PC-3 (cell line): Measurements from ENCODE around the gene ILK.

Experiments
- EZH2 ChIP-seq: fragments of 300-600 bp; sonication (generic); IDR thresholded peaks from one replicate; pipeline ENCODE4 v1.6.1; 2017; ENCODE audit warnings: antibody characterized with exemption, mild to moderate bottlenecking, low read length; ENCODE audit not compliant: unreplicated experiment
- EZH2phosphoT487 ChIP-seq: fragments of 300-600 bp; sonication (generic); IDR thresholded peaks from 2 replicates; pipeline ENCODE4 v1.6.1; 2018; ENCODE audit warnings: mild to moderate bottlenecking, antibody characterized with exemption, low read length, borderline replicate concordance
- TF ChIP-seq, protein P1 (sequence below): fragments of 300-600 bp; sonication (generic); conservative IDR thresholded peaks from 2 replicates; pipeline ENCODE4 v1.5.1; 2017; ENCODE audit warnings: antibody characterized with exemption, low read depth, mild to moderate bottlenecking, low read length

DNA sequence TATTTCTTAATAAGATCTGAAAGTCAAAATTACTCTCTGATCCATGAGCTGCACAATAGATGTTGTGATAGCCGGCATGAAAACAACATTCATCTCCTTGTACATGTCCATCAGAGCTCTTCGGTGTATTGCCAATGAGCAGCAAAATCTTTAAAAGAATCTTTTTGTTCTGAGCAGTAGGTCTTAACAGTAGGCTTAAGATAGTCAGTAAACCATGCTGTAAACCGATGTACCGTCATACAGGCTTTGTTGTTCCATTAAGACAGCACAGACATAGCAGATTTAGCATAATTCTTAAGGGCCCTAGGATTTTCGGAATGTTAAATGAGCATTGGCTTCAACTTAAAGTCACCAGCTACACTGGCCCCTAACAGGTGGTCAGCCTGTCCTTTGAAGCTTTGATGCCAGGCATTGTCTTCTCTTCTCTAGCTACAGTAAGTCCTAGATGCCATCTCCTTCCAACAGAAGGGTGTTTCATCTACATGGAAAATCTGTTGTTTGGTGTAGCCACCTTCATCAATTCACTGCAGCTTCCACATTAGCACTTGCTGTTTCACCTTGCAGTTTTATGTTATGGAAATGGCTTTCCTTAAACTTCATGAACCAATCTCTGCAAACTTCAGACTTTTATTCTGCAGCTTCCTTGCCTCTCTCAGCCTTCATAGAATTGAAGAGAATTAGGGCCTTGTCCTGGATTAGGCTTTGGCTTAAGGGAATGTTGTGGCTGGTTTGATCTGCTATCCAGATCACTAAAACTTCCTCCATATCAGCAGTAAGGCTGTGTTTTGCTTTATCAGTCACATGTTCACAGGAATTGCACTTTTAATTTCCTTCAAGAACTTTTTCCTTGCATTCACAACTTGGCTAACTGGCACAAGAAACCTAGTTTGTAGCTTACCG lies 28.5 kb upstream of the ILK start:
- TF ChIP-seq, protein P1, sequence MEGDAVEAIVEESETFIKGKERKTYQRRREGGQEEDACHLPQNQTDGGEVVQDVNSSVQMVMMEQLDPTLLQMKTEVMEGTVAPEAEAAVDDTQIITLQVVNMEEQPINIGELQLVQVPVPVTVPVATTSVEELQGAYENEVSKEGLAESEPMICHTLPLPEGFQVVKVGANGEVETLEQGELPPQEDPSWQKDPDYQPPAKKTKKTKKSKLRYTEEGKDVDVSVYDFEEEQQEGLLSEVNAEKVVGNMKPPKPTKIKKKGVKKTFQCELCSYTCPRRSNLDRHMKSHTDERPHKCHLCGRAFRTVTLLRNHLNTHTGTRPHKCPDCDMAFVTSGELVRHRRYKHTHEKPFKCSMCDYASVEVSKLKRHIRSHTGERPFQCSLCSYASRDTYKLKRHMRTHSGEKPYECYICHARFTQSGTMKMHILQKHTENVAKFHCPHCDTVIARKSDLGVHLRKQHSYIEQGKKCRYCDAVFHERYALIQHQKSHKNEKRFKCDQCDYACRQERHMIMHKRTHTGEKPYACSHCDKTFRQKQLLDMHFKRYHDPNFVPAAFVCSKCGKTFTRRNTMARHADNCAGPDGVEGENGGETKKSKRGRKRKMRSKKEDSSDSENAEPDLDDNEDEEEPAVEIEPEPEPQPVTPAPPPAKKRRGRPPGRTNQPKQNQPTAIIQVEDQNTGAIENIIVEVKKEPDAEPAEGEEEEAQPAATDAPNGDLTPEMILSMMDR: no peak
- no peak for TF ChIP-seq EZH2
- no peak for TF ChIP-seq EZH2phosphoT487
